A673 (cell line): Measurements from ENCODE around the gene DOCK8. TPM values are rescaled to one million over a fixed set of nuclear protein-coding genes. Genes with fewer than 3 reads are reported as not detected.

Experiments
- BruUV-seq: library from RNA; stranded (reverse); fragments of 400-500 nt; replicated peaks from 2 replicates; lab custom pipeline; 2021; lab: Mats Ljungman, UMichigan
- CTCF ChIA-PET: fragments of 300-600 bp; sonication (Branson Sonifier 250); formaldehyde crosslinking; loops from one replicate; lab custom pipeline; 2022; ENCODE audit warnings: antibody characterized with exemption; lab: Charles Lee
- POLR2A ChIA-PET: fragments of 300-600 bp; sonication (Branson Sonifier 250); formaldehyde crosslinking; loops from one replicate; lab custom pipeline; 2022; ENCODE audit warnings: antibody characterized with exemption; ENCODE audit not compliant: low non-redundant PET; lab: Charles Lee
- DNase-seq: peaks from one replicate; pipeline ENCODE4 v3.0.0-alpha.2; 2015; ENCODE audit warnings: low spot score
- H3K27ac ChIP-seq: fragments of 200-600 bp; sonication (generic); 2 replicates; pipeline ENCODE4 v1.5.1; 2016; ENCODE audit warnings: mixed run types, low read depth, mild to moderate bottlenecking, mixed read lengths, antibody characterized with exemption, low read length; ENCODE audit not compliant: poor library complexity, severe bottlenecking
- H3K27me3 ChIP-seq: fragments of 200-600 bp; sonication (generic); replicated peaks from 2 replicates; pipeline ENCODE4 v1.6.1; 2017; ENCODE audit warnings: mixed run types, low read depth, mild to moderate bottlenecking, mixed read lengths, antibody characterized with exemption, low read length; ENCODE audit not compliant: insufficient read depth, poor library complexity
- H3K36me3 ChIP-seq: fragments of 200-600 bp; sonication (generic); 2 replicates; pipeline ENCODE4 v1.6.1; 2016; ENCODE audit warnings: mixed run types, mild to moderate bottlenecking, mixed read lengths, antibody characterized with exemption, low read length; ENCODE audit not compliant: insufficient read depth, poor library complexity, severe bottlenecking
- H3K4me1 ChIP-seq: fragments of 200-600 bp; sonication (generic); 2 replicates; pipeline ENCODE4 v1.6.1; 2017; ENCODE audit warnings: mixed run types, mild to moderate bottlenecking, mixed read lengths, antibody characterized with exemption, low read length; ENCODE audit not compliant: insufficient read depth, poor library complexity, severe bottlenecking
- H3K4me3 ChIP-seq: fragments of 200-600 bp; sonication (generic); 2 replicates; pipeline ENCODE4 v1.5.1; 2016; ENCODE audit warnings: low read depth, mixed run types, mild to moderate bottlenecking, mixed read lengths, low read length; ENCODE audit not compliant: poor library complexity, severe bottlenecking
- H3K9me3 ChIP-seq: fragments of 200-600 bp; sonication (generic); 2 replicates; pipeline ENCODE4 v1.6.1; 2016; ENCODE audit warnings: mixed run types, low read depth, mild to moderate bottlenecking, mixed read lengths, antibody characterized with exemption, low read length; ENCODE audit not compliant: poor library complexity, severe bottlenecking
- EZH2 ChIP-seq: fragments of 200-600 bp; sonication (generic); IDR thresholded peaks from 2 replicates; pipeline ENCODE4 v1.6.1; 2017; ENCODE audit warnings: borderline replicate concordance, low read depth, mild to moderate bottlenecking, mixed read lengths, antibody characterized with exemption, low read length; ENCODE audit not compliant: poor library complexity, severe bottlenecking
- intact Hi-C: fragments of 100-400 bp; cut with micrococcal nuclease; formaldehyde crosslinking; loops from one replicate; pipeline ENCODE4 v1.10.0; 2022; ENCODE audit not compliant: unreplicated experiment
- total RNA-seq: library from RNA; stranded (reverse); gene quantifications from 2 replicates; pipeline ENCODE4 v1.2.3, GENCODE V29; 2021
- TF ChIP-seq, protein P1 (sequence below): fragments of 300-800, 200-600 bp; sonication (generic); conservative IDR thresholded peaks from 2 replicates; pipeline ENCODE4 v1.5.1; 2017; ENCODE audit warnings: low read depth, mild to moderate bottlenecking, antibody characterized with exemption, low read length, moderate library complexity, mixed read lengths

DOCK8 gene
- total RNA-seq, 1 experiment from 2014 or later: not detected

DNA sequence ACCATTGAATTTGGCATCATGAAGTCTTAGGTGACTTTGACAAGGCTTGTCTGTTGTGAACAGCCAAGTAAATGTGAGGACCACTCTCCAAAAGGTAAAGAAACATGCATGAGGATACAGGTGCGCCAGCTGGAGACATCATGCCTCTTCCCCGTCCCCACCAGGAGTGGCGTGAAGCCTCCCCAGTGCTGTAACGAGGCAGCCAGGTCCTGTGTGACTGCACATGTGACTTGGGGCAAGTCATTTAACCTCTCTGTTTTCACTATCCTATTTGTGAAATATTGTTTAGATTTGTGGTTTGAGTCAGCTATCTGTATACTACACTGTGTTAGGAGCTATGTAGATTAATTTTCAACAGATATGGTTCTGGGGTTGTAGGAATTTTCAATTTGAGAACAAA, 65.0 kb downstream of the DOCK8 start:
- H3K36me3 ChIP-seq: no peaks in the 10 kb centered on the region
- H3K9me3 ChIP-seq: no peaks in the 10 kb centered on the region
- no peak overlapping the region for H3K4me3 ChIP-seq
- H3K4me1 ChIP-seq: no peaks in the 10 kb centered on the region
- ChIA-PET POLR2A (no interaction called here), CTCF (no interaction called here)
- no peak overlapping the region for H3K27ac ChIP-seq
- no peak for DNase-seq
- TF ChIP-seq, protein P1, sequence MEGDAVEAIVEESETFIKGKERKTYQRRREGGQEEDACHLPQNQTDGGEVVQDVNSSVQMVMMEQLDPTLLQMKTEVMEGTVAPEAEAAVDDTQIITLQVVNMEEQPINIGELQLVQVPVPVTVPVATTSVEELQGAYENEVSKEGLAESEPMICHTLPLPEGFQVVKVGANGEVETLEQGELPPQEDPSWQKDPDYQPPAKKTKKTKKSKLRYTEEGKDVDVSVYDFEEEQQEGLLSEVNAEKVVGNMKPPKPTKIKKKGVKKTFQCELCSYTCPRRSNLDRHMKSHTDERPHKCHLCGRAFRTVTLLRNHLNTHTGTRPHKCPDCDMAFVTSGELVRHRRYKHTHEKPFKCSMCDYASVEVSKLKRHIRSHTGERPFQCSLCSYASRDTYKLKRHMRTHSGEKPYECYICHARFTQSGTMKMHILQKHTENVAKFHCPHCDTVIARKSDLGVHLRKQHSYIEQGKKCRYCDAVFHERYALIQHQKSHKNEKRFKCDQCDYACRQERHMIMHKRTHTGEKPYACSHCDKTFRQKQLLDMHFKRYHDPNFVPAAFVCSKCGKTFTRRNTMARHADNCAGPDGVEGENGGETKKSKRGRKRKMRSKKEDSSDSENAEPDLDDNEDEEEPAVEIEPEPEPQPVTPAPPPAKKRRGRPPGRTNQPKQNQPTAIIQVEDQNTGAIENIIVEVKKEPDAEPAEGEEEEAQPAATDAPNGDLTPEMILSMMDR: no peak
- no peak for TF ChIP-seq EZH2
- peaks cover 16% of the 10 kb centered on the region for H3K27me3 ChIP-seq
- intact Hi-C loops: no loop called here
- no TSS peak for BruUV-seq

DNA sequence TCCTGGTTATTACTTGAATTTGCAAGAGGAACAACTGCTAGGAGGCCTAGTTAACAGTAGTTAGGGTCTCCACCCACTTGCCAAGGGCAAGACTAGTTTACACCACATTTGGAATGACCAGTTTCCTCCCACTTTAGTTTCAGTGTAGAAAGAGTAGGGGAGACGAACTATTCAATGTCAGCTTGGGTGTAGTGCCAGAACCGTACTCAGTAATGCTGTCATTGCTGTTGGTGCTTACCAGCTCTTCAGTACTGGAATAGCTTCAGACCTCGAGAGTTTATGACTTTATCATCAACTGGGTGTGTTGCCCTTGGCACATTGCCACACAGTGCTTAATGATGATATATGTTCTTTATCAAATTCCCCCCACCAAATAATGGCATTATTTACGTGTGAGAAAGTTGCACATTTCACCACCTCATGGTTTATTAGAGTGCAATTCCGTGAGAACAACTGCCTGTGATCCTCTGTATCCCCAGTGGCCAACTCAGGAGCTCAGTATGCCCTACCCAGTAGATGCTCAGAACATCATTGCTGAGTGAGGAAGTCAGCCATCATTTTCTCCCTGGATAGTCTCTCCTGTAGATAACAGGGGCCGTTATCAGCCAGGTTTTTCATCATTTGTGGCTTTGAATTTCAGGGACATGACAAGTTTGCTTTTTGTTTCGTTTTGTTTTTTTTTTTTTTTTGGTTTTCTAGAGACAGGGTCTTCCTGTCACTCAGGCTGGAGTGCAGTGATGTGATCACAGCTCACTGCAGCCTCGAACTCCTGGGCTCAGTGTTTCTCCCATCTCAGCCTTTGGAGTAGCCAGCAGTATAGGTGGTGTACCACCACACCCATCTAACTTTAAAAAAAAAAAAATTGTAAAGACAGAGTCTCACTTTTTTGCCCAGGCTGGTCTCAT, 67.3 kb downstream of the DOCK8 start:
- Histone ChIP-seq H3K27me3 (peaks cover 26% of the 10 kb centered on the region), H3K27ac (no peak overlapping the region), H3K4me3 (no peak overlapping the region), H3K36me3 (no peaks in the 10 kb centered on the region), H3K4me1 (no peaks in the 10 kb centered on the region), H3K9me3 (no peaks in the 10 kb centered on the region)
- TF ChIP-seq, protein P1: no peak
- no peak for TF ChIP-seq EZH2
- intact Hi-C loops: no loop called here
- ChIA-PET POLR2A (no interaction called here), CTCF (no interaction called here)
- no peak for DNase-seq
- BruUV-seq: no TSS peak

DNA sequence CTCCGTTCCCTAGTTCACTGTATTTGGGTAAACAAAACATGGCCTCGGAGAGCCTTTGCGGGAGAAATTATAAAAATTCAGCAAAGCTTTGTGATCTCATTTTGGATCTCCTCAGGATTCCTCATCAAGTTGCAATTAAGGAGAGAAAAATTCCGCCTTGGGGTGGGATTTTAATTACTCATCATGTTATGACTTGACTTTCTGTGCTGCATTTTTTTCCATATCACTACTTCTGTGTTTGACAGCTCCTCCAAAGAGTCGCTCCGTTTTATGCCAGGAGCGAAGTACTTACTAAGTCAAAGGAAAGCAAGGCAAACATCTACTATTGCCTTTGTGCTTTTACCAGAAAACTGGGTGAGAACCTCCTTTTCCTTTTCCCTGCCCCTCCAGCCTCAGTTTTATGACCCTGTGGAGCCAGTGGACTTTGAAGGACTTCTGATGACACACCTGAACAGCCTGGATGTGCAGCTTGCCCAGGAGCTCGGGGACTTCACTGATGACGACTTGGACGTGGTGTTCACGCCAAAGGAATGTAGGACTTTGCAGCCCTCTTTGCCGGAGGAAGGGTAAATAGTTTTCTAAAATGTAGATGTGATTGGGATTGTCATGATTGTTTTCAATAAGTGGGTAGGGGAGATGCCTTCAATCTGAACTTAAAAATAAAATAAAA, 71.5 kb downstream of the DOCK8 start:
- H3K27me3 ChIP-seq: peaks cover 35% of the 10 kb centered on the region
- TF ChIP-seq, protein P1: no peak
- TF ChIP-seq EZH2: no peak
- H3K27ac ChIP-seq: no peak overlapping the region
- no peaks in the 10 kb centered on the region for H3K9me3 ChIP-seq
- no TSS peak for BruUV-seq
- DNase-seq: no peak
- no peaks in the 10 kb centered on the region for H3K36me3 ChIP-seq
- no peak overlapping the region for H3K4me3 ChIP-seq
- ChIA-PET CTCF (no interaction called here), POLR2A (no interaction called here)
- no peaks in the 10 kb centered on the region for H3K4me1 ChIP-seq
- intact Hi-C loops: no loop called here
